SH-SY5Y (cell line): ENCODE measurements around the gene PTPRJ.

Source experiments
- GATA2 ChIP-seq: IDR thresholded peaks from 2 replicates; pipeline ENCODE4 v1.6.1; 2011; ENCODE audit warnings: mild to moderate bottlenecking, low read depth, low read length
- GATA3 ChIP-seq: IDR thresholded peaks from 2 replicates; pipeline ENCODE4 v1.6.1; 2011; ENCODE audit warnings: low read depth, mild to moderate bottlenecking, low read length, moderate library complexity

DNA sequence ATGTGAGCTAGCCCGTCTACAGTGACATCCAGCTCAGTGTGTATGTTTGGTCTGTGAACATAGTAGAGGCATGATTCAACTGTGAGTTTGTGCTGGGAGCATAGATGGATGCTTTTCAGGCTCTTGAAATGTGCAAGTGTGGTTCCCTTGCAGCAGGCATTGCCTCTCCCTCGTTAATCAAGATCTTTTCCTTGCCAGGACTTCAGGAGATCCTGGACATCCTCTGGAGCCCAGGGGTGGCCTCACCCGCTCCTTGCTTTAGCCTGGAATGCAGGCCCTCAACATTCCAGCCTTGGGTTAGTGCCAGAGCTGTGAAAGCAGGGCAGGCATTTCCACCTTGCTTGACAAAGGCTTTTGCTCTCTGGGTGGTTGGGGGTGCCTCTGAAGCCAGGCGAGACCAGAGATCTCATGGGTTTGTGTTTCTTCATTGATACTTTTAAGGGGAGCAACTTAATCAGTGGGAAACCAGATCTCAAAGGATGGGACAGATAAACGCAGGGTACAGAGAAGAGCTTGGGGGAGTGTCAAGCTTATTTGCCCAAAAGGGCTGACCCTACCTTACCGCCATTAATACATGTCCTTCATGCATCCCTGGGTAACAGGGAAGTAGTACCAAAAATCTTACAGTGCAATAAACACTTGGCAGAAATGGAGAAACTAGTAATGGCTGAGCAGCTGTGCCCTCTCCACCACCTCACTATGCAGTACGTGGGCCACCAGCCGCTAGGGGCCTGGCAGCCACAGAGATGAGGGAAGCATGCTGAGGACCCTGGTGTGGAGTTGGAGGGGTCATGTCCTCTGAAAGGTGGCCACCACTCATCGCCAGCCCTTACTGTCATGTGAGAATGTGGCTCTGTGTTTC is 72.1 kb downstream of the PTPRJ start:
- TF ChIP-seq GATA2, result no peak
- TF ChIP-seq GATA3, result no peak
